Measurements from ENCODE around the gene ASMTL. TPM values are rescaled to one million over a fixed set of nuclear protein-coding genes. Genes with fewer than 3 reads are reported as not detected.

Gene ASMTL
- total and polyA plus RNA-seq, 2 experiments from 2014 or later: 53.7 to 61.2 TPM

DNA sequence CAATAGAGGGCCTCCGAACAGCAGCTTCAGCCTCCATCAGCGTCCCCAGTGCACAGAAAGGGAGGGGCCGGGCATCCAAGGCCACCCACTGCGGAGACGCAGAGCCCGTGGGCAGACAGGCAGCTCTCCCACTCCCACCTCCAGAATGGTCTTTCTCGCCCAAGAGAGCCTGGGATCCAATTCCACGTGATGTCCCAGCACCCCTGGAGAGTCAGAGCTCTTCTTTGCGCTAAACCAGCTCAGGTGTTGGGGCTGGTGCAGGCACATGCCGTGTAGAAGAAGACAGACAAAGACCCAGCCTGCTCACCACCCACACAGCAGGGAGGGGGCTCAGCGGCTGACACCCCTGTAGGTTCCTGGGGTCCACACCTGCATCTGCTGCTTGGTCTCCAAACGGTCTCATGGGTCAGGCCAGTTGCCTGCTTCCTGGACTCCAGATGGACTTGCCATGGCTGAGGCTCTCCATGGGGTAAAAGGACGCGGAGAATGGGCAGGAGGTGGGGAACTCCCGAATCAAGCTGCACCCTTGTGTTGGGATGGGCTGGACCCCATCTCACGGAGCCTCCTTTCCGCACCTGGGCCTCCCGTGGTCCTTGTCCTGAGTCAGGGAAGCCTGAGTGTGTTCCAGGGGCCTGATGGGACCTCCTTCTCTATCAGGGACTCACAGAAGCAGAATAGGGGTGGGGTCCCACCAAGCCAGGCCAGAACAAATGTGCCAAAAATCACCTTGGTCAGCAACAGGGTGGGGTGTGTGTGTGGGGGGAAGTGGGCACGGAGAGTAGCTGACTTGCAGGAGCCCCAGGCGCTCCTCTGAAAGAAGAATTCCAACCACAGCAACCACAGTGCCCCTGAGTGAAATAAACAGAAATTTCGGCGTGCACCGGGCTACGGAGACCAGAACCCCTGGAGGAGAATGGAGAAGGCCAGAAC, 11.6 kb upstream of the ASMTL start:
- Mint-ChIP-seq H3K9me3 (peaks cover 51% of the 10 kb centered on the region), H3K27me3 (ENCODE audit: insufficient read depth, low read depth, poor library complexity) (peaks cover 11% of the 10 kb centered on the region), H3K4me3 (no peak overlapping the region), H3K27ac (no peak overlapping the region), H3K36me3 (ENCODE audit: low read depth) (peaks cover 6% of the 10 kb centered on the region; the same call in 2 of the 3 replicates), H3K4me1 (peaks cover 5% of the 10 kb centered on the region; the same call in 1 of the 3 replicates)
- Histone ChIP-seq H4K20me1 (replicated peaks; ENCODE audit: insufficient read depth) (no peaks in the 10 kb centered on the region), H3K4me1 (ENCODE audit: insufficient read depth) (no peaks in the 10 kb centered on the region), H3K27me3 (ENCODE audit: insufficient read depth) (no peaks in the 10 kb centered on the region), H3K4me2 (no peak overlapping the region), H3K79me2 (replicated peaks; ENCODE audit: insufficient read depth) (no peaks in the 10 kb centered on the region), H3K36me3 (ENCODE audit: insufficient read depth) (no peaks in the 10 kb centered on the region), H3K4me3 (no peak overlapping the region), H3K27ac (ENCODE audit: low read depth) (no peak overlapping the region), H3F3A (replicated peaks; ENCODE audit: low read depth) (no peaks in the 10 kb centered on the region), H3K9me2 (ENCODE audit: insufficient read depth) (no peaks in the 10 kb centered on the region), H2AFZ (no peak overlapping the region)
- ATAC-seq: no peak
- DNase-seq (ENCODE audit: low spot score): no peak
- TF ChIP-seq, protein P1, sequence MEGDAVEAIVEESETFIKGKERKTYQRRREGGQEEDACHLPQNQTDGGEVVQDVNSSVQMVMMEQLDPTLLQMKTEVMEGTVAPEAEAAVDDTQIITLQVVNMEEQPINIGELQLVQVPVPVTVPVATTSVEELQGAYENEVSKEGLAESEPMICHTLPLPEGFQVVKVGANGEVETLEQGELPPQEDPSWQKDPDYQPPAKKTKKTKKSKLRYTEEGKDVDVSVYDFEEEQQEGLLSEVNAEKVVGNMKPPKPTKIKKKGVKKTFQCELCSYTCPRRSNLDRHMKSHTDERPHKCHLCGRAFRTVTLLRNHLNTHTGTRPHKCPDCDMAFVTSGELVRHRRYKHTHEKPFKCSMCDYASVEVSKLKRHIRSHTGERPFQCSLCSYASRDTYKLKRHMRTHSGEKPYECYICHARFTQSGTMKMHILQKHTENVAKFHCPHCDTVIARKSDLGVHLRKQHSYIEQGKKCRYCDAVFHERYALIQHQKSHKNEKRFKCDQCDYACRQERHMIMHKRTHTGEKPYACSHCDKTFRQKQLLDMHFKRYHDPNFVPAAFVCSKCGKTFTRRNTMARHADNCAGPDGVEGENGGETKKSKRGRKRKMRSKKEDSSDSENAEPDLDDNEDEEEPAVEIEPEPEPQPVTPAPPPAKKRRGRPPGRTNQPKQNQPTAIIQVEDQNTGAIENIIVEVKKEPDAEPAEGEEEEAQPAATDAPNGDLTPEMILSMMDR (conservative IDR thresholded peaks at IDR 0.05; ENCODE audit: low read depth in 2 of 2): no peak
- TF ChIP-seq POLR2AphosphoS5 (IDR thresholded peaks at IDR 0.05; ENCODE audit: low read depth) (no peak), JUNB (IDR thresholded peaks at IDR 0.05; ENCODE audit: unreplicated experiment) (no peak), NANOG (IDR thresholded peaks at IDR 0.05; ENCODE audit: borderline replicate concordance) (no peak), STAT1 (IDR thresholded peaks at IDR 0.05; ENCODE audit: unreplicated experiment) (no peak), EZH2 (IDR thresholded peaks at IDR 0.05; ENCODE audit: low read depth, unreplicated experiment) (no peak), CREB1 (CRISPR knock-in tag; IDR thresholded peaks at IDR 0.05; ENCODE audit: low read depth) (no peak), ZNF462 (CRISPR knock-in tag; IDR thresholded peaks at IDR 0.05) (no peak), ZNF114 (CRISPR knock-in tag; IDR thresholded peaks at IDR 0.05) (no peak), ZNF331 (CRISPR knock-in tag; IDR thresholded peaks at IDR 0.05; ENCODE audit: low read depth) (no peak), EZH2phosphoT487 (IDR thresholded peaks at IDR 0.05; ENCODE audit: unreplicated experiment) (no peak), ETS1 (IDR thresholded peaks at IDR 0.05) (no peak)
- TF ChIP-seq, protein P2, sequence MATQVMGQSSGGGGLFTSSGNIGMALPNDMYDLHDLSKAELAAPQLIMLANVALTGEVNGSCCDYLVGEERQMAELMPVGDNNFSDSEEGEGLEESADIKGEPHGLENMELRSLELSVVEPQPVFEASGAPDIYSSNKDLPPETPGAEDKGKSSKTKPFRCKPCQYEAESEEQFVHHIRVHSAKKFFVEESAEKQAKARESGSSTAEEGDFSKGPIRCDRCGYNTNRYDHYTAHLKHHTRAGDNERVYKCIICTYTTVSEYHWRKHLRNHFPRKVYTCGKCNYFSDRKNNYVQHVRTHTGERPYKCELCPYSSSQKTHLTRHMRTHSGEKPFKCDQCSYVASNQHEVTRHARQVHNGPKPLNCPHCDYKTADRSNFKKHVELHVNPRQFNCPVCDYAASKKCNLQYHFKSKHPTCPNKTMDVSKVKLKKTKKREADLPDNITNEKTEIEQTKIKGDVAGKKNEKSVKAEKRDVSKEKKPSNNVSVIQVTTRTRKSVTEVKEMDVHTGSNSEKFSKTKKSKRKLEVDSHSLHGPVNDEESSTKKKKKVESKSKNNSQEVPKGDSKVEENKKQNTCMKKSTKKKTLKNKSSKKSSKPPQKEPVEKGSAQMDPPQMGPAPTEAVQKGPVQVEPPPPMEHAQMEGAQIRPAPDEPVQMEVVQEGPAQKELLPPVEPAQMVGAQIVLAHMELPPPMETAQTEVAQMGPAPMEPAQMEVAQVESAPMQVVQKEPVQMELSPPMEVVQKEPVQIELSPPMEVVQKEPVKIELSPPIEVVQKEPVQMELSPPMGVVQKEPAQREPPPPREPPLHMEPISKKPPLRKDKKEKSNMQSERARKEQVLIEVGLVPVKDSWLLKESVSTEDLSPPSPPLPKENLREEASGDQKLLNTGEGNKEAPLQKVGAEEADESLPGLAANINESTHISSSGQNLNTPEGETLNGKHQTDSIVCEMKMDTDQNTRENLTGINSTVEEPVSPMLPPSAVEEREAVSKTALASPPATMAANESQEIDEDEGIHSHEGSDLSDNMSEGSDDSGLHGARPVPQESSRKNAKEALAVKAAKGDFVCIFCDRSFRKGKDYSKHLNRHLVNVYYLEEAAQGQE (IDR thresholded peaks at IDR 0.05; ENCODE audit: unreplicated experiment): no peak

Data from GM23338 (cell line).